Esophagus (tissue), 2 donors: Measurements from ENCODE around the gene PRSS2. TPM values are rescaled to one million over a fixed set of nuclear protein-coding genes. Genes with fewer than 3 reads are reported as not detected.

ENCODE experiments used
- H3K27ac ChIP-seq, 2 donors: one replicate each; pipeline ENCODE4 v1.5.1; 2013; ENCODE audit warnings: low read depth in 2 of 2, mild to moderate bottlenecking in 2 of 2, inconsistent platforms in 1 of 2, low read length in 1 of 2, moderate library complexity in 1 of 2
- H3K27me3 ChIP-seq, 2 donors: one replicate each; pipeline ENCODE4 v1.6.1; 2013; ENCODE audit warnings: low read length in 2 of 2, control low read depth in 1 of 2, mild to moderate bottlenecking in 1 of 2; ENCODE audit not compliant: insufficient read depth in 2 of 2, control insufficient read depth in 1 of 2
- H3K36me3 ChIP-seq, 2 donors: one replicate each; pipeline ENCODE4 v1.6.1; 2013; ENCODE audit warnings: low read length in 1 of 2; ENCODE audit not compliant: control insufficient read depth in 2 of 2, insufficient read depth in 2 of 2
- H3K4me1 ChIP-seq, 2 donors: one replicate each; pipeline ENCODE4 v1.6.1; 2013; ENCODE audit warnings: low read length in 1 of 2; ENCODE audit not compliant: control insufficient read depth in 2 of 2, insufficient read depth in 2 of 2
- H3K4me3 ChIP-seq, 2 donors: one replicate each; pipeline ENCODE4 v1.5.1; 2013; ENCODE audit warnings: low read length in 2 of 2, mild to moderate bottlenecking in 2 of 2, low read depth in 1 of 2, moderate library complexity in 1 of 2
- H3K9me3 ChIP-seq, 2 donors: one replicate each; pipeline ENCODE4 v1.6.1; 2013; ENCODE audit warnings: mild to moderate bottlenecking in 2 of 2, low read depth in 1 of 2, low read length in 1 of 2, moderate library complexity in 1 of 2; ENCODE audit not compliant: control insufficient read depth in 2 of 2, insufficient read depth in 1 of 2
- WGBS, 2 donors: extraction: QIAGEN DNeasy Blood & Tissue Kit; methylation state at CpG; one replicate each; pipeline ENCODE4 v1.1.7; 2013; 5-methylcytosine and 5-hydroxymethylcytosine counted together
- polyA plus RNA-seq, 2 donors: library from polyadenylated mRNA; stranded (reverse); fragments of 200-250 nt; gene quantifications; one replicate each; pipeline ENCODE4 v1.2.3, GENCODE V29; 2013
- donor health status: healthy with polysubstance abuse.
- donor health status: Bipolar disorder and iron deficiency.

The PRSS2 gene
- polyA plus RNA-seq, 2 donors, result 0.61 to 3.3 TPM

GRCh38 chr7:142798451-142799436, 28.0 kb downstream of the PRSS2 start:
- Histone ChIP-seq H3K4me1 (peaks cover 6 to 7% of the 10 kb centered on the region in 2 donors), H3K4me3 (peak overlapping the region; percentile 45 to 47)
- 73 to 80% methylated on average over 11 of the region's 11 CpGs for WGBS, 2 donors

DNA sequence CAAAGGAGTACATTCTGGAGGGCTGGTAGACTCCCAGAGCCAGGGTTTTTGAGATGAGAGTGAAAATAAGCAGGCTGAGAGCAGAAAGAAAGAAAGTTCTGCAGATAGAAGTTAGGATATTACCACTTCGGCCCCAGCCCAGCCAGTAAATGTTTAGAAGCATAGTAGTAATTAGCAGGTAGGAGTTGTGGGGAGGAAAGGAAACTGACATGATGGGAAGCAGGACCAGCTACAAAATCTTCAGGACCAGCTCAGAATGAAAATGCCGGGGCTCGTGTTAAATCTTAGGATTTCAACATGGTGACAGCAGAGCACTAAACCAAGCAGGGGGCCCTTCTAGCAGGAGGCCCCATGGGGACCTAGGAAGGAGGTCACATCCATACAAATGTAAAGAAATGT, 28.7 kb downstream of the PRSS2 start:
- H3K27me3 ChIP-seq, result peaks cover 0 to 8% of the 10 kb centered on the region in 2 donors
- H3K9me3 ChIP-seq, result peaks cover 0 to 2% of the 10 kb centered on the region in 2 donors
- H3K36me3 ChIP-seq, result no peaks in the 10 kb centered on the region
- H3K4me3 ChIP-seq, result peak overlapping the region in 1 of 2 donors; percentile 13
- H3K4me1 ChIP-seq, result peaks cover 6 to 7% of the 10 kb centered on the region in 2 donors
- WGBS, 2 donors, result 66 to 75% methylated on average over 3 of the region's 3 CpGs
- peak overlapping the region; percentile 6 to 40 for H3K27ac ChIP-seq

More at GRCh38 chr7:142798451-142799436, 28.0 kb downstream of the PRSS2 start:
- Histone ChIP-seq H3K9me3 (peaks cover 0 to 2% of the 10 kb centered on the region in 2 donors), H3K27ac (peak overlapping the region; percentile 40 to 78), H3K36me3 (no peaks in the 10 kb centered on the region), H3K27me3 (peaks cover 0 to 8% of the 10 kb centered on the region in 2 donors)

GRCh38 chr7:142800088-142800487, 29.3 kb downstream of the PRSS2 start:
- Histone ChIP-seq H3K9me3 (peaks cover 0 to 2% of the 10 kb centered on the region in 2 donors), H3K27ac (no peak overlapping the region), H3K4me3 (no peak overlapping the region), H3K36me3 (no peaks in the 10 kb centered on the region), H3K4me1 (peaks cover 7 to 8% of the 10 kb centered on the region in 2 donors), H3K27me3 (peaks cover 0 to 8% of the 10 kb centered on the region in 2 donors)
- 77 to 81% methylated on average over 1 of the region's 1 CpG for WGBS, 2 donors

DNA sequence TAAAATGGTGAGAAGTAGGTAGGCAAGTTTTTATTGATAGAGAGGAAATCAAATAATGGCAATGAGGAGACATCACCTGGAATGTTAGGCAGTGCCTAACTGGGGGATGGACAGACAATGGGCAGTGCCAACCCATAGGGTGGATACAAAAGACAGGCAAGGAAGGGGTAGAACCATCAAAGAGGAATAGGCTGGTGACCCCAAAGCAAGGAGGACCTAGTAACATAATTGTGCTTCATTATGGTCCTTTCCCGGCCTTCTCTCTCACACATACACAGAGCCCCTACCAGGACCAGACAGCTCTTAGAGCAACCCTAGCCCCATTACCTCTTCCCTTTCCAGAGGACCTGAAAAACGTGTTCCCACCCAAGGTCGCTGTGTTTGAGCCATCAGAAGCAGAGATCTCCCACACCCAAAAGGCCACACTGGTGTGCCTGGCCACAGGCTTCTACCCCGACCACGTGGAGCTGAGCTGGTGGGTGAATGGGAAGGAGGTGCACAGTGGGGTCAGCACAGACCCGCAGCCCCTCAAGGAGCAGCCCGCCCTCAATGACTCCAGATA, 30.0 kb downstream of the PRSS2 start:
- Histone ChIP-seq H3K4me1 (peaks cover 7 to 8% of the 10 kb centered on the region in 2 donors), H3K36me3 (no peaks in the 10 kb centered on the region), H3K9me3 (peaks cover 0 to 2% of the 10 kb centered on the region in 2 donors), H3K27ac (no peak overlapping the region), H3K27me3 (peaks cover 0 to 8% of the 10 kb centered on the region in 2 donors), H3K4me3 (no peak overlapping the region)
- WGBS, 2 donors, result 83 to 84% methylated on average over 7 of the region's 7 CpGs

DNA sequence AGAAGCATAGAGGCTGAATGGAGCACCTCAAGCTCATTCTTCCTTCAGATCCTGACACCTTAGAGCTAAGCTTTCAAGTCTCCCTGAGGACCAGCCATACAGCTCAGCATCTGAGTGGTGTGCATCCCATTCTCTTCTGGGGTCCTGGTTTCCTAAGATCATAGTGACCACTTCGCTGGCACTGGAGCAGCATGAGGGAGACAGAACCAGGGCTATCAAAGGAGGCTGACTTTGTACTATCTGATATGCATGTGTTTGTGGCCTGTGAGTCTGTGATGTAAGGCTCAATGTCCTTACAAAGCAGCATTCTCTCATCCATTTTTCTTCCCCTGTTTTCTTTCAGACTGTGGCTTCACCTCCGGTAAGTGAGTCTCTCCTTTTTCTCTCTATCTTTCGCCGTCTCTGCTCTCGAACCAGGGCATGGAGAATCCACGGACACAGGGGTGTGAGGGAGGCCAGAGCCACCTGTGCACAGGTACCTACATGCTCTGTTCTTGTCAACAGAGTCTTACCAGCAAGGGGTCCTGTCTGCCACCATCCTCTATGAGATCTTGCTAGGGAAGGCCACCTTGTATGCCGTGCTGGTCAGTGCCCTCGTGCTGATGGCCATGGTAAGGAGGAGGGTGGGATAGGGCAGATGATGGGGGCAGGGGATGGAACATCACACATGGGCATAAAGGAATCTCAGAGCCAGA, 31.0 kb downstream of the PRSS2 start:
- no peak overlapping the region for H3K27ac ChIP-seq
- H3K4me3 ChIP-seq, result no peak overlapping the region
- peaks cover 7 to 8% of the 10 kb centered on the region in 2 donors for H3K4me1 ChIP-seq
- peaks cover 0 to 2% of the 10 kb centered on the region in 2 donors for H3K27me3 ChIP-seq
- H3K9me3 ChIP-seq, result no peaks in the 10 kb centered on the region
- H3K36me3 ChIP-seq, result no peaks in the 10 kb centered on the region
- 85 to 92% methylated on average over 8 of the region's 8 CpGs for WGBS, 2 donors

DNA sequence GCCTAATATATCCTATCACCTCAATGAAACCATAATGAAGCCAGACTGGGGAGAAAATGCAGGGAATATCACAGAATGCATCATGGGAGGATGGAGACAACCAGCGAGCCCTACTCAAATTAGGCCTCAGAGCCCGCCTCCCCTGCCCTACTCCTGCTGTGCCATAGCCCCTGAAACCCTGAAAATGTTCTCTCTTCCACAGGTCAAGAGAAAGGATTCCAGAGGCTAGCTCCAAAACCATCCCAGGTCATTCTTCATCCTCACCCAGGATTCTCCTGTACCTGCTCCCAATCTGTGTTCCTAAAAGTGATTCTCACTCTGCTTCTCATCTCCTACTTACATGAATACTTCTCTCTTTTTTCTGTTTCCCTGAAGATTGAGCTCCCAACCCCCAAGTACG, 31.5 kb downstream of the PRSS2 start:
- H3K36me3 ChIP-seq, result no peaks in the 10 kb centered on the region
- H3K27ac ChIP-seq, result no peak overlapping the region
- no peaks in the 10 kb centered on the region for H3K27me3 ChIP-seq
- 83 to 88% methylated on average over 3 of the region's 3 CpGs for WGBS, 2 donors
- peaks cover 3 to 4% of the 10 kb centered on the region in 2 donors for H3K4me1 ChIP-seq
- H3K9me3 ChIP-seq, result no peaks in the 10 kb centered on the region
- H3K4me3 ChIP-seq, result no peak overlapping the region

- 87 to 90% methylated on average over 4 of the region's 4 CpGs for WGBS, 2 donors
- no peak overlapping the region for H3K4me3 ChIP-seq
- no peak overlapping the region for H3K27ac ChIP-seq
- H3K36me3 ChIP-seq, result no peaks in the 10 kb centered on the region
- H3K4me1 ChIP-seq, result peaks cover 0 to 2% of the 10 kb centered on the region in 2 donors
- H3K9me3 ChIP-seq, result no peaks in the 10 kb centered on the region
- no peaks in the 10 kb centered on the region for H3K27me3 ChIP-seq
Observed at GRCh38 chr7:142803901-142804300, 33.1 kb downstream of the PRSS2 start.

GRCh38 chr7:142804728-142805207, 34.0 kb downstream of the PRSS2 start:
- Histone ChIP-seq H3K27me3 (no peaks in the 10 kb centered on the region), H3K4me3 (no peak overlapping the region), H3K36me3 (no peaks in the 10 kb centered on the region), H3K4me1 (peaks cover 0 to 2% of the 10 kb centered on the region in 2 donors), H3K27ac (no peak overlapping the region), H3K9me3 (no peaks in the 10 kb centered on the region)
- 59 to 65% methylated on average over 4 of the region's 4 CpGs for WGBS, 2 donors

DNA sequence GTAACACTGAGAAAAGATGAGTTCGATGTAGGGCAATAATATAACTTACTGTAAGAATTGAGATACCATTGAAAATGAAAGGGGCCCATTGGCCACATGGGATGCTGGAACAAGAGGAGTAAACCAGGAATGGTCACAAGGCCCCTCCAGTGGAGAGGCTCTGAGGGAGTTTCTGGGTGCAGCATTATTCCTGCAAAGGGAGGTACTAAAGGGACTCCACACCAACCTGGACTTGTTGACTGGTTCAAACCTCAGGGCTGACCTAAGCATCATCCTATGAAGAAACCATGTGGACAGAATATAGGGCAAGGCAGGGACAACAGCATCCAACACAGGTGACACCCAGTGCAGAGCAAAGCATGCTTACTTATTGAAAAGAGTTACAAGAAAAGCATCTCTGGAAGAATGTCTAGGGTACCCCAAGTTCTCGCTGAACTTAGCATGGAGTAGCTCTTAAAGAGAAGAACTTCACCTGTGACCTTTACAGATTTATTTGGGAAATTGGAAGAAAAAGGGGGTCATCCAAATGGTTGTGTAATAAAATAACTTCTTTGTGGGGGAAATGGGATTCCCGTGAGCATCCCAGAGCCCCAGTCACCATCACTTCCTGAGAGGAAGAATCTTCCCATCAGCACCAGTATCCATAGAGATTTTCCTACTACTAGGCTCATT, 34.7 kb downstream of the PRSS2 start:
- Histone ChIP-seq H3K9me3 (no peaks in the 10 kb centered on the region), H3K27ac (no peak overlapping the region), H3K36me3 (no peaks in the 10 kb centered on the region), H3K4me3 (no peak overlapping the region), H3K4me1 (peaks cover 0 to 2% of the 10 kb centered on the region in 2 donors), H3K27me3 (no peaks in the 10 kb centered on the region)
- WGBS, 2 donors, result 87% methylated on average over 3 of the region's 3 CpGs
